ENCODE data around the gene F3.

Gene F3

GRCh38 chr1:94542088-94542870, 720 bp upstream of the F3 start:
- no peaks in the 10 kb centered on the region for H3K9me3 Mint-ChIP-seq
- peak overlapping the region; percentile 88 to 93 for H3K4me3 Mint-ChIP-seq
- DNase-seq (no peak), ATAC-seq (peak; percentile 48)
- peaks cover 21% of the 10 kb centered on the region for H3K4me1 Mint-ChIP-seq
- peak overlapping the region; percentile 79 to 82 for H3K27ac Mint-ChIP-seq
- peaks cover 94% of the 10 kb centered on the region for H3K27me3 Mint-ChIP-seq

DNA sequence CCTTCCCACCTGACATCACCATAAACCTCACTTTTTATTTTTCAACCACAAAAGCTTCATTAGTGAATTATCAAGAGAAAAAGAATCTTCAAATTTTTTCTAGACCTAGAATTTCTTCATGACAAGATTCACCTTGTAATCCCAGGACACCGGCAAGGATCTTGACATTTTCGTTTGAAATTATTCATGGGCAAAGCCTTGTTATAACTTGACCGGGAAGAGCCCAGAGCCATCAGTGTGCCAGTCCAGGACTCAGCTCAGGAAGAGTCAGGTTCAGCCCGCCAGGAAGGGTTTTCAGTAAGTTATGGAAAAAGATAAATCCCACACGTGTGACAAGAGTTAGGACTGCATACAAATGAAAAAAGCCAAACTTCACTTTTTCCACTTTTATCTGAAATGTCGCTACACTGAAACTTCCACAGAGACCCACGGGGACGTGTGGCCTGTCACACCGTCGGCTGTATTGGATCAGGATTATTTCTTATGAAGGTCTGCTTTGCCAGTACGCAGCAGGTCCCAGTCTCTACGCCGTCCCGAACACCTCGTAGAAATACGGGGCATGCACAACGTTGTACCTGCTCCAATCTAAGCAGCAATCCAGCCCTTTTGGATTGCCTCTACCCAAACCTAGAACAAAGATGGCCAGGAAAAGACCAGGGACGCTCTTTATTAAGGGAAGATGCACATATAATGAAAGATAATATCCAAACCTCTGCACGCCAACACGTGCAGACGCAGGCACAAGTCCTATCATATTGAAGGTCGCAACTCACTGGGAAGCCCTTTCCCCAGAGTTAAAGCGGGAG, 916 bp downstream of the F3 start:
- DNase-seq (no peak), ATAC-seq (no peak)
- no peaks in the 10 kb centered on the region for H3K9me3 Mint-ChIP-seq
- H3K4me1 Mint-ChIP-seq: peaks cover 21% of the 10 kb centered on the region
- H3K27ac Mint-ChIP-seq: peak overlapping the region in 1 of 2 donors; percentile 16
- peaks cover 91% of the 10 kb centered on the region for H3K27me3 Mint-ChIP-seq
- peak overlapping the region; percentile 68 to 84 for H3K4me3 Mint-ChIP-seq

- ATAC-seq: no peak
- H3K27ac Mint-ChIP-seq: no peak overlapping the region
- DNase-seq: no peak
- H3K27me3 Mint-ChIP-seq: peaks cover 91% of the 10 kb centered on the region
- no peak overlapping the region for H3K4me3 Mint-ChIP-seq
- peaks cover 21% of the 10 kb centered on the region for H3K4me1 Mint-ChIP-seq
- H3K9me3 Mint-ChIP-seq: no peaks in the 10 kb centered on the region
Observed at GRCh38 chr1:94539496-94539895, 2.1 kb downstream of the F3 start.

GRCh38 chr1:94538243-94538827, 3.2 kb downstream of the F3 start:
- Mint-ChIP-seq H3K4me3 (no peak overlapping the region), H3K27ac (no peak overlapping the region), H3K9me3 (no peaks in the 10 kb centered on the region), H3K4me1 (peaks cover 21% of the 10 kb centered on the region), H3K27me3 (peaks cover 81% of the 10 kb centered on the region)
- no peak for ATAC-seq
- no peak for DNase-seq

GRCh38 chr1:94537254-94537653, 4.3 kb downstream of the F3 start:
- Mint-ChIP-seq H3K27ac (no peak overlapping the region), H3K4me1 (peaks cover 11% of the 10 kb centered on the region), H3K27me3 (peaks cover 70% of the 10 kb centered on the region), H3K4me3 (no peak overlapping the region), H3K9me3 (no peaks in the 10 kb centered on the region)
- no peak for DNase-seq
- no peak for ATAC-seq

DNA sequence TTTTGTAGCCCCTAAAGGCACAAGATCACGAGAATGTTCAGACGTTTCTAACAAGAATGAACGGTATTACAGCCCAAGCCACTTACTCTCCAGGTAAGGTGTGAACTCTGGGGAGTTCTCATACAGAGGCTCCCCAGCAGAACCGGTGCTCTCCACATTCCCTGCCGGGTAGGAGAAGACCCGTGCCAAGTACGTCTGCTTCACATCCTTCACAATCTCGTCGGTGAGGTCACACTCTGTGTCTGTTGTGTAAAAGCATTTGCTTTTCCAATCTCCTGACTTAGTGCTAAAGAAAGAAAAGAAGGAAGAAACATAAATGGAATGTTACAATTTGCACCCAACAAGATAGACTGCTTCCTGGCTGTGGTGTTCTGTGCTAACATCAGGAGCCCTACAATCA, 5.7 kb downstream of the F3 start:
- ATAC-seq (no peak), DNase-seq (no peak)
- Mint-ChIP-seq H3K9me3 (no peaks in the 10 kb centered on the region), H3K27me3 (peaks cover 58% of the 10 kb centered on the region), H3K27ac (no peak overlapping the region), H3K4me3 (no peak overlapping the region), H3K4me1 (peaks cover 1% of the 10 kb centered on the region)

- Mint-ChIP-seq H3K27ac (no peak overlapping the region), H3K4me3 (no peak overlapping the region), H3K9me3 (no peaks in the 10 kb centered on the region), H3K27me3 (peaks cover 51% of the 10 kb centered on the region), H3K4me1 (no peaks in the 10 kb centered on the region)
- no peak for DNase-seq
- no peak for ATAC-seq
Observed at GRCh38 chr1:94535095-94535494, 6.5 kb downstream of the F3 start.

- peaks cover 22% of the 10 kb centered on the region for H3K27me3 Mint-ChIP-seq
- no peaks in the 10 kb centered on the region for H3K4me1 Mint-ChIP-seq
- ATAC-seq (no peak), DNase-seq (no peak)
- no peaks in the 10 kb centered on the region for H3K9me3 Mint-ChIP-seq
- no peak overlapping the region for H3K4me3 Mint-ChIP-seq
- H3K27ac Mint-ChIP-seq: no peak overlapping the region
Observed at GRCh38 chr1:94532077-94532476, 9.5 kb downstream of the F3 start.

DNA sequence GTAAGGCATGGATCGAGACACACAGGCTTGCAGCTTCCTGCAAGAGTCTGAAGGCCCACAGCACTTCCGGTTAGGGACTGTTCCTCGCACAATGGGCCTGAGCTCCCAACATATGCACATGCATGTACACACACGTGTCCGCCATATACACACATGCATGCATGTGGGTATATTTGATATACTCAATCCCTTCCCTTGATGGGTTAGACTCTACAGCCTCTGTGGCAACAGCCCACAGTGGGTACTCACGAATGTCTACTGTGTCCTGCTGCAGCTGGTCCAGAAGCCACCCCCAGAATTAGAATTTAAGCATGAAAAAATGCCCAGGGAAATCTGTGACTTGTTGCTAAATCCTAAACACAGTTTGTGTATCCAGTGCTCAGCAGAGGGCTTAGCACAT, 9.9 kb downstream of the F3 start:
- Mint-ChIP-seq H3K27me3 (peaks cover 18% of the 10 kb centered on the region), H3K4me1 (no peaks in the 10 kb centered on the region), H3K4me3 (no peak overlapping the region), H3K9me3 (no peaks in the 10 kb centered on the region), H3K27ac (no peak overlapping the region)
- DNase-seq (no peak), ATAC-seq (no peak)

DNA sequence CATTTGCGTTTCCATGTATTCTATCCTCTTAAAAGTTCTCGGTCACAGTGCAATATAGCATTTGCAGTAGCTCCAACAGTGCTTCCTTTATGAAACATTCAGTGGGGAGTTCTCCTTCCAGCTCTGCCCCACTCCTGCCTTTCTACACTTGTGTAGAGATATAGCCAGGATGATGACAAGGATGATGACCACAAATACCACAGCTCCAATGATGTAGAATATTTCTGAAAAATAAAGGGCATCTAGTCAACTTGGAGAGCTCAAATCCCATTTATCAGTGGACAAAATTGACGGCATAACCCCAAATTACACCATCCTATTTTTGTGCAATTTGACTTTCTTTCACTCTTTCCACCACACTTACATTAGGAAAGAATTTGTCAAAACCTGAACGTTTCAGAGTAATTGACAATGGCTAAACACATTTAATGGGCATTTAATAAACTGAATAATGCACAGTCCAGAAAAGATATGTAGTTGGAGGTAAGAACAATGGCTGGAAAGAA, 11.1 kb downstream of the F3 start:
- peaks cover 10% of the 10 kb centered on the region for H3K27me3 Mint-ChIP-seq
- H3K27ac Mint-ChIP-seq: no peak overlapping the region
- no peak overlapping the region for H3K4me3 Mint-ChIP-seq
- DNase-seq (no peak), ATAC-seq (no peak)
- no peaks in the 10 kb centered on the region for H3K4me1 Mint-ChIP-seq
- no peaks in the 10 kb centered on the region for H3K9me3 Mint-ChIP-seq

GRCh38 chr1:94529416-94529815, 12.1 kb downstream of the F3 start:
- ATAC-seq: no peak
- H3K4me1 Mint-ChIP-seq: no peaks in the 10 kb centered on the region
- DNase-seq: no peak
- no peak overlapping the region for H3K27ac Mint-ChIP-seq
- H3K9me3 Mint-ChIP-seq: no peaks in the 10 kb centered on the region
- H3K27me3 Mint-ChIP-seq: peaks cover under 1% of the 10 kb centered on the region
- no peak overlapping the region for H3K4me3 Mint-ChIP-seq

DNA sequence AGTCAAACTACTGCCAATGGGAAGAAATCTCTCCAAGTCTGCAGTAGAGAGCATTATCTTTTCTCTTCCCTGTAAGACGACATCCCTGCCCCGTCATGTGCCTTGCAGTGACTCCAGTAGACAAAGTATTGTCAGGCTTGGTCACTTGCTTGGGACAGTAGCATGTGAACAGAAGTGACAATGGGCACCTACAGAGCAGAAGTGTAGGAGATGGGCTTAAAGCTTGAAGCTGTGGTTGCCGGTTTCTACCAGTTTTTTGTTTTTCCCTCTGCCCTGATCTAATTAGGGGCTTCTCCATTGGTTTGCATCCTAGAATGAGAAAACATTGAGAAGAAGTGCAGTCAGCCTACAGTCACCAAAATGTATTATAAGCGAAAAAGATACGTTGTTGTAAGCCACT, 12.7 kb downstream of the F3 start:
- Mint-ChIP-seq H3K27ac (peak overlapping the region in 1 of 2 donors; percentile 34), H3K4me1 (no peaks in the 10 kb centered on the region), H3K4me3 (no peak overlapping the region), H3K27me3 (no peaks in the 10 kb centered on the region), H3K9me3 (no peaks in the 10 kb centered on the region)
- DNase-seq: no peak
- ATAC-seq: no peak

GRCh38 chr1:94528299-94528698, 13.3 kb downstream of the F3 start:
- ATAC-seq (no peak), DNase-seq (no peak)
- Mint-ChIP-seq H3K4me1 (no peaks in the 10 kb centered on the region), H3K9me3 (no peaks in the 10 kb centered on the region), H3K27ac (no peak overlapping the region), H3K27me3 (no peaks in the 10 kb centered on the region), H3K4me3 (no peak overlapping the region)

DNA sequence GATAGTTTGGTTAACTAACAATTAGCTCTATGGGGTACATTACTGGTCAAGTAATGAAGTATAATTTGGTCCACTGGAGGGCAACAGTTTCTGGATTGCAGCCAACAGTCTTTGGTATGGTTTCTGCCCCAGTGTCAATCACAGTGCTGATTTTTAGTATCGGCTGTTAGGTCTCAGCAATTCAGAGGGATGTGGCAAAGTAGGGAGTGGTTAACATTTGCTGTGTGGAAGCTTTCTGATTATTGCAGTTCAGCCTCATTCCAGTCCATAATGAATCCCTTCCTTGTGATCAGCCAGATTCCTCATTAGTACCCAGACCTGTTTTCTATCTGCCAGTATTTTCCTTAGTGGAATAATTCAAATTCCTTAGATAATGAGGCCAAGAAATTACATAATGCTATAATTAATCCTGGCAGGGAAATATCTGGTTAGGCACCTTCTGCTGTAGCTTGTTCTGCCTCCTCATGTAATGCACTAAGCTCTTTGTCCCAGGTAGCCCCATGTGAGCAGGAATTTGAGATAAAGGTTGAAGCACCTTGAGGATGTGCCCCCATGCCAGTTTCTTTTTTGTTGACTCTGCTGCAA, 14.0 kb downstream of the F3 start:
- Mint-ChIP-seq H3K4me3 (no peak overlapping the region), H3K4me1 (no peaks in the 10 kb centered on the region), H3K27me3 (no peaks in the 10 kb centered on the region), H3K9me3 (no peaks in the 10 kb centered on the region), H3K27ac (no peak overlapping the region)
- DNase-seq (no peak), ATAC-seq (no peak)

DNA sequence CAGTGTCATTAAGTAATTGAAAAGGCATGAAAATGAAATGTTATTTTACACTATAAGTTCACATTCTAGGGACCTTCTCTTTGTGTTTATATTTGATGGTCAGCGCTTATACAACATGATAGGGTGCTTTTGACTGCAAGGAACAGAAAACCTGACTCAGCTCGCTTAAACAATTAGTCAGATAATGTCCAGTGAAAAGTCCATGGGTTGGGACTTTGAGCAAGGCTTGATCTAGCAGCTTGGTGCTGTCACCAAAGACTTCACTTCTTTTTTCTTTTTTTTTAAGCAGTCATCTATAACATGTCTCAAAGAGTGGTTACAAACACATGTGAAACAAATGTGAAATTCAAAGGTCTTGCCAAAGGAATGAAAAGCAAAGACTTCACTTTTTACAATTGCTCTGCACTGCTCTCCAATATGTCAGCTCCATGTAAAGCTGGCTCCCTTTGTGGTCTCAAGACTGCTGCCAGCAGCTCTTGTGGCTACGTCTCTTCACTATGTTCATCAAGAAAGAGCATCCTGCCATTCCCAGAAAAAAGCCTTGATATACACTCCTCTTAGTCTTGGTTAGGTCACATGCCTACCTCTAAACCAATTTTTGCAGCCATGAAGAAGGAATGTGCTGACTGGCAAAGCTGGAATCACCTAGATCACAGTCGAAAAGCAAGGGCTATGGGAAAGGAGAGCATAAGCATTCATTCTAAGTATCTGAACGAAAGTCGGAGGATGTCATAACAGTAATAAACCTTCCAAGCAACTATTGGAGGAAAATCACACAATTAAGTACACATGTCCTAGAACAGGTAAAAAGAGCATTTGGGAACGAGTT, 15.2 kb downstream of the F3 start:
- Mint-ChIP-seq H3K27ac (no peak overlapping the region), H3K4me3 (no peak overlapping the region), H3K4me1 (no peaks in the 10 kb centered on the region), H3K27me3 (no peaks in the 10 kb centered on the region), H3K9me3 (no peaks in the 10 kb centered on the region)
- DNase-seq (no peak), ATAC-seq (no peak)
